HG03095 (cell line): ENCODE results near the gene ADGRG1.

ENCODE experiments used
- ATAC-seq: cut with Tn5 transposase; IDR thresholded peaks from one replicate; pipeline ENCODE4 v1.9.1; 2021; ENCODE audit warnings: moderate library complexity; ENCODE audit not compliant: unreplicated experiment

Gene ADGRG1

GRCh38 chr16:57634171-57634570, 5.7 kb downstream of the ADGRG1 start:
- no peak for ATAC-seq

- ATAC-seq, result no peak
Observed at GRCh38 chr16:57635266-57636097, 7.1 kb downstream of the ADGRG1 start.

GRCh38 chr16:57636184-57636583, 7.8 kb downstream of the ADGRG1 start:
- ATAC-seq, result no peak

GRCh38 chr16:57637020-57637419, 8.6 kb downstream of the ADGRG1 start:
- ATAC-seq, result no peak

GRCh38 chr16:57637424-57637823, 9.0 kb downstream of the ADGRG1 start:
- no peak for ATAC-seq

GRCh38 chr16:57637965-57638364, 9.5 kb downstream of the ADGRG1 start:
- ATAC-seq, result no peak

- no peak for ATAC-seq
Observed at GRCh38 chr16:57638381-57638780, 10.0 kb downstream of the ADGRG1 start.

GRCh38 chr16:57639172-57639887, 10.9 kb downstream of the ADGRG1 start:
- no peak for ATAC-seq

- ATAC-seq, result no peak
Observed at GRCh38 chr16:57640185-57640584, 11.8 kb downstream of the ADGRG1 start.

GRCh38 chr16:57640612-57641011, 12.2 kb downstream of the ADGRG1 start:
- no peak for ATAC-seq

GRCh38 chr16:57642160-57643135, 14.0 kb downstream of the ADGRG1 start:
- ATAC-seq, result no peak

- ATAC-seq, result no peak
Observed at GRCh38 chr16:57643147-57643874, 14.9 kb downstream of the ADGRG1 start.

GRCh38 chr16:57643910-57644309, 15.5 kb downstream of the ADGRG1 start:
- no peak for ATAC-seq

- ATAC-seq, result no peak
Observed at GRCh38 chr16:57644383-57645014, 16.1 kb downstream of the ADGRG1 start.

- ATAC-seq, result no peak
Observed at GRCh38 chr16:57645169-57645568, 16.7 kb downstream of the ADGRG1 start.

- no peak for ATAC-seq
Observed at GRCh38 chr16:57645691-57646387, 17.4 kb downstream of the ADGRG1 start.

- ATAC-seq, result no peak
Observed at GRCh38 chr16:57646388-57647039, 18.1 kb downstream of the ADGRG1 start.

GRCh38 chr16:57647136-57647875, 18.9 kb downstream of the ADGRG1 start:
- ATAC-seq, result no peak
